NCI-H526 treated with DMSO at 0.1 percent for 48 hours (cell line): ENCODE results near the gene CYP2W1.

Experiments used
- DNase-seq: peaks from one replicate; lab custom pipeline; 2025; lab: John Stamatoyannopoulos, UW

CYP2W1 gene

GRCh38 chr7:982511-983003 is 424 bp upstream of the CYP2W1 start:
- no peak for DNase-seq

GRCh38 chr7:983616-984071 is 663 bp downstream of the CYP2W1 start:
- no peak for DNase-seq

GRCh38 chr7:984361-985126 is 1.6 kb downstream of the CYP2W1 start:
- no peak for DNase-seq

- no peak for DNase-seq
Measured at GRCh38 chr7:985127-985416, 2.1 kb downstream of the CYP2W1 start.

- DNase-seq, result no peak
Measured at GRCh38 chr7:985915-986741, 3.1 kb downstream of the CYP2W1 start.

GRCh38 chr7:986766-987751 is 4.1 kb downstream of the CYP2W1 start:
- DNase-seq, result no peak

GRCh38 chr7:987909-988308 is 4.9 kb downstream of the CYP2W1 start:
- no peak for DNase-seq

- no peak for DNase-seq
Measured at GRCh38 chr7:988426-988911, 5.5 kb downstream of the CYP2W1 start.

GRCh38 chr7:988963-989529 is 6.1 kb downstream of the CYP2W1 start:
- DNase-seq, result no peak

- no peak for DNase-seq
Measured at GRCh38 chr7:990352-990932, 7.5 kb downstream of the CYP2W1 start.

GRCh38 chr7:990933-991728 is 8.2 kb downstream of the CYP2W1 start:
- no peak for DNase-seq

- DNase-seq, result no peak
Measured at GRCh38 chr7:991729-992656, 9.0 kb downstream of the CYP2W1 start.

GRCh38 chr7:992709-993607 is 10.0 kb downstream of the CYP2W1 start:
- DNase-seq, result peak; percentile 90

GRCh38 chr7:994592-995308 is 11.8 kb downstream of the CYP2W1 start:
- no peak for DNase-seq

- DNase-seq, result no peak
Measured at GRCh38 chr7:995571-995970, 12.6 kb downstream of the CYP2W1 start.

- DNase-seq, result no peak
Measured at GRCh38 chr7:996079-996872, 13.3 kb downstream of the CYP2W1 start.
